Transverse colon (tissue), 3 donors: Measurements from ENCODE around the gene ATP6V1B1.

ENCODE experiments used
- EP300 ChIP-seq: sonication (generic); formaldehyde crosslinking; IDR thresholded peaks from one replicate; pipeline ENCODE4 v1.6.1; 2017; ENCODE audit warnings: antibody characterized with exemption, low read depth
- POLR2A ChIP-seq: fragments of 450-650 bp; IDR thresholded peaks from one replicate; pipeline ENCODE4 v1.6.1; 2016; ENCODE audit warnings: antibody characterized with exemption, mild to moderate bottlenecking, moderate library complexity
- POLR2AphosphoS5 ChIP-seq, 3 donors: sonication (generic); formaldehyde crosslinking; IDR thresholded peaks; one replicate each; pipeline ENCODE4 v1.6.1; 2016; ENCODE audit warnings: antibody characterized with exemption in 3 of 3

GRCh38 chr2:70964596-70965386 lies 29.1 kb downstream of the ATP6V1B1 start:
- no peak for TF ChIP-seq POLR2AphosphoS5 (IDR thresholded peaks at IDR 0.05)
- TF ChIP-seq POLR2A: no peak
- no peak for TF ChIP-seq EP300
